Neural progenitor cell (in vitro differentiated cells): ENCODE data around the gene INPP4A.

Experiments used
- EZH2 ChIP-seq: fragments of 200-600 bp; sonication (generic); IDR thresholded peaks from 2 replicates; pipeline ENCODE4 v1.6.1; 2017; ENCODE audit warnings: antibody characterized with exemption, mild to moderate bottlenecking, moderate library complexity
- TF ChIP-seq, protein P1 (sequence below): fragments of 200-600 bp; sonication (generic); IDR thresholded peaks from 2 replicates; pipeline ENCODE4 v1.5.1; 2017; ENCODE audit warnings: antibody characterized with exemption, mild to moderate bottlenecking

DNA sequence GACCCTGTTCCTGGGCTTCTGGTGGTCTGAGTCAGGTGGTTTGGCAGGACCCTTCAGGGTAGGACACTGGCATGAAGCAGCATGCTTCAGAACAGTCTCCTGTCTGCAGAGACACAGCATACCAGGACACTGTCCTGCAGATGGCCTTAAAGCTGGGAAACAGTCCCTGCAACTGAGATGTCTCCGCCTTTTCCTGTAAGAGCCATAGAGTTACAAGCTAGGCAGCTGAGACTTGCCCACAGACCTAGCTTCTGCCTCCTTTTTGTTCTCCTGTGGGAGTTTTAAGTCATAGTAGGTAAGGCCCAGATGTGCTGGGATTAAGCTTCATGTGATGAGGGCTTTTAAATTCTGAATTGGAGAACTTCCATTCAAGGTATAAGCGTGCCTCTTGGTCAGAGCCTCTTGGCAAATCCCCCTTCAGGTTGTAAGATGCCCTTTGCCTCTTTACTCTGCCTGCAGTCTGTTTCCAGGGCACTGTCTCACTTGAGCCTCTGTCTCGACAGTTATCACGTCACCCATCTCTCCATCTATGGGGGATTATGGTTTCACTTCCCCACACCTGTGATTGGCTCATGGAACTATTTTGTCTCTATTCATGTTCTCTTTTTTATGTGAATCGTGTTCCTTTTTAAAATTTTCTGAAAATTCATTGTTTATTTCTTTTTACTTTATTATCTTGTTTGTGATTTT, 111.8 kb downstream of the INPP4A start:
- no peak for TF ChIP-seq EZH2
- TF ChIP-seq, protein P1, sequence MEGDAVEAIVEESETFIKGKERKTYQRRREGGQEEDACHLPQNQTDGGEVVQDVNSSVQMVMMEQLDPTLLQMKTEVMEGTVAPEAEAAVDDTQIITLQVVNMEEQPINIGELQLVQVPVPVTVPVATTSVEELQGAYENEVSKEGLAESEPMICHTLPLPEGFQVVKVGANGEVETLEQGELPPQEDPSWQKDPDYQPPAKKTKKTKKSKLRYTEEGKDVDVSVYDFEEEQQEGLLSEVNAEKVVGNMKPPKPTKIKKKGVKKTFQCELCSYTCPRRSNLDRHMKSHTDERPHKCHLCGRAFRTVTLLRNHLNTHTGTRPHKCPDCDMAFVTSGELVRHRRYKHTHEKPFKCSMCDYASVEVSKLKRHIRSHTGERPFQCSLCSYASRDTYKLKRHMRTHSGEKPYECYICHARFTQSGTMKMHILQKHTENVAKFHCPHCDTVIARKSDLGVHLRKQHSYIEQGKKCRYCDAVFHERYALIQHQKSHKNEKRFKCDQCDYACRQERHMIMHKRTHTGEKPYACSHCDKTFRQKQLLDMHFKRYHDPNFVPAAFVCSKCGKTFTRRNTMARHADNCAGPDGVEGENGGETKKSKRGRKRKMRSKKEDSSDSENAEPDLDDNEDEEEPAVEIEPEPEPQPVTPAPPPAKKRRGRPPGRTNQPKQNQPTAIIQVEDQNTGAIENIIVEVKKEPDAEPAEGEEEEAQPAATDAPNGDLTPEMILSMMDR, result no peak
